Fibroblast of mammary gland (primary cell): ENCODE measurements around the gene ALOX5AP.

Experiments
- DNase-seq: peaks from one replicate; pipeline ENCODE4 v3.0.0-alpha.2; 2010; ENCODE audit warnings: low read depth
- H3K4me3 ChIP-seq: 2 replicates; pipeline ENCODE4 v1.5.1; 2011; ENCODE audit warnings: low read depth, mild to moderate bottlenecking, low read length, moderate library complexity; ENCODE audit not compliant: control insufficient read depth
- TF ChIP-seq, protein P1 (sequence below): conservative IDR thresholded peaks from 2 replicates; pipeline ENCODE4 v1.5.1; 2011; ENCODE audit warnings: low read depth, low read length, inconsistent platforms; ENCODE audit not compliant: control insufficient read depth, insufficient read depth

The ALOX5AP gene

GRCh38 chr13:30720172-30720869 lies 15.0 kb upstream of the ALOX5AP start:
- no peak overlapping the region for H3K4me3 ChIP-seq
- DNase-seq = no peak
- TF ChIP-seq, protein P1, sequence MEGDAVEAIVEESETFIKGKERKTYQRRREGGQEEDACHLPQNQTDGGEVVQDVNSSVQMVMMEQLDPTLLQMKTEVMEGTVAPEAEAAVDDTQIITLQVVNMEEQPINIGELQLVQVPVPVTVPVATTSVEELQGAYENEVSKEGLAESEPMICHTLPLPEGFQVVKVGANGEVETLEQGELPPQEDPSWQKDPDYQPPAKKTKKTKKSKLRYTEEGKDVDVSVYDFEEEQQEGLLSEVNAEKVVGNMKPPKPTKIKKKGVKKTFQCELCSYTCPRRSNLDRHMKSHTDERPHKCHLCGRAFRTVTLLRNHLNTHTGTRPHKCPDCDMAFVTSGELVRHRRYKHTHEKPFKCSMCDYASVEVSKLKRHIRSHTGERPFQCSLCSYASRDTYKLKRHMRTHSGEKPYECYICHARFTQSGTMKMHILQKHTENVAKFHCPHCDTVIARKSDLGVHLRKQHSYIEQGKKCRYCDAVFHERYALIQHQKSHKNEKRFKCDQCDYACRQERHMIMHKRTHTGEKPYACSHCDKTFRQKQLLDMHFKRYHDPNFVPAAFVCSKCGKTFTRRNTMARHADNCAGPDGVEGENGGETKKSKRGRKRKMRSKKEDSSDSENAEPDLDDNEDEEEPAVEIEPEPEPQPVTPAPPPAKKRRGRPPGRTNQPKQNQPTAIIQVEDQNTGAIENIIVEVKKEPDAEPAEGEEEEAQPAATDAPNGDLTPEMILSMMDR = no peak

DNA sequence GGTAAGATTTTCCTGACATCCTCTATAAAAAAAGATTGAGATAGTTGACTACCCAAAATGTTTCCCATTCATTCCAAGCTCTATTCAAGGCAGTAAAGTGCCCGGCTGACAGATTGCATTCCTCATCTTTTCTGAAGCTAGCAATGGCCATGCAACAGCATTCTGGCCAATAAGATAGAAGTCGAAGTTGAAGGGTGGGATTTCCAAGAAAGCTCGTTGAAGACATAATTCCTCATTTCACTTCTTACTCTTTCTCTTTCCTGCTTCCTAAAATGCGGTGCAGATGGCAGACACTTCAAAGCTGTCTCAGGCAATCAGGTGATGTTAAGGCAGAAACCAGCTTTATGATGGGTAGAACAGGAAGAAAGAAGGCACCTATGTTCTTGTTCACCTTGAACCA lies 13.4 kb upstream of the ALOX5AP start:
- H3K4me3 ChIP-seq = no peak overlapping the region
- no peak for DNase-seq

GRCh38 chr13:30722361-30722760 lies 13.0 kb upstream of the ALOX5AP start:
- H3K4me3 ChIP-seq = no peak overlapping the region
- peak; percentile 42 for DNase-seq
- TF ChIP-seq, protein P1 = no peak

More for the DNA sequence above, 13.4 kb upstream of the ALOX5AP start:
- TF ChIP-seq, protein P1 = no peak

DNA sequence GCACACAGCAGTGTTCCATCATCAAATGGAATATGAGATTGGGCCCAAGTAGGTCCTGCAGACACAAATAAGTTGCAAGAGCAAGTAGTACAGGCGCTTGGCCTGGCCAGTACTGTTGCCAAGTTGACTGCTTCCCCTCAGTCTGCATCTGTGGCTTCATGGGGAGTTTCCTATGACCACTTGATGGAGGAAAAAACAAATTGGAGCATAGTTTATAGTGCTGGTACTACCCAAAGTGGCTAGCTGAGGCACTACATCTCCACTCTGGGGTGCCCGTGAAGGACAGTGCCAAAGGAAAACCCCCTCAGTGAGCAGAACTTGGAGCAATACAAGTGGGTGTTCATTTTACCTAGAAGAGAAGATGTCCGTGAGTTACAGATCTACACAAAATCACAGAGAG lies 10.6 kb upstream of the ALOX5AP start:
- H3K4me3 ChIP-seq = no peak overlapping the region
- no peak for DNase-seq
- TF ChIP-seq, protein P1 = no peak

- no peak overlapping the region for H3K4me3 ChIP-seq
- DNase-seq = peak; percentile 63
- TF ChIP-seq, protein P1 = no peak
These were observed 9.8 kb upstream of the ALOX5AP start for GRCh38 chr13:30725326-30726085.

GRCh38 chr13:30726192-30726591 lies 9.2 kb upstream of the ALOX5AP start:
- DNase-seq = no peak
- no peak overlapping the region for H3K4me3 ChIP-seq
- TF ChIP-seq, protein P1 = no peak
